ENCODE measurements around the gene CTSO.
"Not testable (repeated sequence)": the region's sequence is repeated elsewhere in the genome, so short reads cannot be mapped to it uniquely, and the experiment has no call there.

The CTSO gene

DNA sequence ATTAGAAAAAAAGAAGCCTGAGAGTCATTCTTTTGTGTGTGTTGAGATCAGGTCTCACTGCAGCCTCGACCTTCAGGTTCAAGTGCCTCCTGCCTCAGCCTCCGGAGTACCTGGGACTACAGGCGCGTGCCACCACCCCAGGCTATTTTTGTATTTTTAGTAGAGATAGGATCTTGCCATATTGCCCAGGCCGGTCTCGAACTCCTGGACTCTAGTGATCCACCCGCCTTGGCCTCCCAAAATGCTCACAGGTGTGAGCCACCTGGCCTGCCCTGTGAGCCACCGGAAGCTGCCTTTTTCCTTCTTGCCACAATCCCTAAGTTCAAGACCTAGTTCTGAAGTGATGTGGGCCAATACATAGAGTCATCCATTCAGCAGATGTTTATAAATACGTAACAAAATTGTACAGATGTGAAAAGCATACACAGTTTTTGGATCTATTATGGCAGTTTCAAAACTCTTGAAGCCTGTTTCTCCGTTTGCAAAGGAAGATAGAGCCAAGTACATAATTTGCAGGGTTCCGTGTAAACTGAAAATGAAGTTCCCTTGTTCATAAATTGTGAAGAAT is 536 bp upstream of the CTSO start:
- no peak for DNase-seq (ENCODE audit: low read depth)

DNA sequence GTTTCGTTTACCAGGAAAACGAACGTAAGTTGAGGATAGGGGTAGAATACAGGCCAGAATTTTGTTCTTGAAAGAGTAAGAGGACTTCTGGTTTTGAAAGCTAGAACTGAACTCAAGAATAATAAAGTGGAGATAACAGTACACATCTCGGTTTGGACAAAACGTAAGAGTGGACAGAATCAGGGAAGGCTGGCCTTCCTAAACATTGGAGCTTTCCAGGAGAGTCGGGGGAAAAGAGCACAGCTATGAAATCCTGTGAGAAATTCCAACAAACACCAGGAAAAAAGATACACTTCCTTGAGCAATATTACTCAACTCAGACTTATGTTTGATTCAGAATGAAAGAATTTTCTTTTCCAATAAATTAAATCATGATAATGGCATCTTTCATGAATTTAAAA is 1.2 kb downstream of the CTSO start:
- DNase-seq (ENCODE audit: low read depth), result no peak

- DNase-seq (ENCODE audit: low read depth), result no peak
Measured at GRCh38 chr4:155950461-155950860, 3.2 kb downstream of the CTSO start.

DNA sequence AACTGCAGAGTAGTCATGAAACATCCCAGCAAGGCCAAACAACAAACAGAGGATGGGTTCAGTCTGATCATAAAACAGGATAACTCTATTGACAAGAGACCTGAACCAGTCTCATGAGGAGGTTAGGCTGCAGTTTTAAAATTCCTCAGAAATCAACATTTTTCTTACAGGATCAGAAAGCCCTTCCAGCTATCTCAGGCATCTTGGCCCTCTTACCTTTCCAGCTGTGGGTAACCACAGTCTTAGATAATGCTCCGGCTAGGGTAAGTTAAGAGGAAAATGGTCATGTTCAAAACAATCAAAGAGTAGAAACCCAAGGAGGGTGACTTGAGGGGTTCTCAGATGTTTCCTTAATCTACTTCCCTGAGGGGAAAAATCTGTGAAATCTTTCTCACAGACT is 5.1 kb downstream of the CTSO start:
- DNase-seq (ENCODE audit: low read depth), result no peak

DNA sequence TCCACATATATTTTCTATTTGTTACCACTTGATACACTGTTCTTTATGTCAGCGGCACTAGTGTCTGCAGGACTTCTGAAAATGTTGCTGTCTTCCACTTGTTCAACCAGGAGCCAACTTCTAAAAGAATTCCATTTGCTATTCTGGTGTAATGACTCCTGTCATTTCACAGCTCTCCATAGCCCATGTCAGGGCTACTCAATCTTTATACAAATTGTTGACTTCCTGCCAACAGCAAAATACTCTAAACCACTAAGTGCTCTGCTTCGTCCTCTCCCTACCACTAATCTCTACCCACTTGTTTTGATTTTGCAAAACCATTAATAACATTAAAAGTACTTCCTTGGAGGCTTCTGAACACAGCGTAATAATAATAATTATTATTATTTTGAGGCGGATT is 7.2 kb downstream of the CTSO start:
- no peak for DNase-seq (ENCODE audit: low read depth)

- DNase-seq (ENCODE audit: low read depth), result no peak
Measured at GRCh38 chr4:155944516-155944915, 9.2 kb downstream of the CTSO start.

DNA sequence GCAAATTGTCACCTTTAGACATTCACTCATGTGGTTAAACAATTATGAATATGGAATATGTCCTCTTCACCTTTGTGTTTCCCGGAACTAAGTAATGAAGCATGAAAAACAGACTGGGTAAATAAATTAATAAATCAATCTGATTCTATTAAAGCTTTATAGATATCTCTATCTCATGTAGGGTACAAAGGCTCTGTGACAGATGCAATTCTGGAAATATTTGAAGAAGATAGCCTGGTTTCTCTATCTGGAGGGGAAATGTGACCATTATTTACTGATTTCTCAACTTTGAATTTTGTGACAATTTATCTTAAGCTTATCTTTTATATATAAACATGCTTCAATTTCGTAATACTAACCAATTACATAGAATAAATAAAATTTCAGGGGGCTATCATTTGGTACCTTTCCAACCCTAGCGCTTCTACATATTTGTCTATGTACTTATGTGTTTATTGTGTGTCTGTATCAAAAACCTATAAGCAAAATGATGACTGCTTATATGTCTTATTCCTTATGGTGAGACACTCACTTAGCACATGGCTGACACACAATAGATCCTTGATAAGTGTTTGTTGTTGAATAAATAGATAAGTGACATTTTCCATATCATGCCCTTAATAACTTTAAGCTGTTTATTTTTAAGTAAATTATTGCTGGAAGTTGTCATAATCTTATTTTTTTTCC is 9.9 kb downstream of the CTSO start:
- DNase-seq (ENCODE audit: low read depth), result no peak

- no peak for DNase-seq (ENCODE audit: low read depth)
Measured at GRCh38 chr4:155941820-155942219, 11.8 kb downstream of the CTSO start.

DNA sequence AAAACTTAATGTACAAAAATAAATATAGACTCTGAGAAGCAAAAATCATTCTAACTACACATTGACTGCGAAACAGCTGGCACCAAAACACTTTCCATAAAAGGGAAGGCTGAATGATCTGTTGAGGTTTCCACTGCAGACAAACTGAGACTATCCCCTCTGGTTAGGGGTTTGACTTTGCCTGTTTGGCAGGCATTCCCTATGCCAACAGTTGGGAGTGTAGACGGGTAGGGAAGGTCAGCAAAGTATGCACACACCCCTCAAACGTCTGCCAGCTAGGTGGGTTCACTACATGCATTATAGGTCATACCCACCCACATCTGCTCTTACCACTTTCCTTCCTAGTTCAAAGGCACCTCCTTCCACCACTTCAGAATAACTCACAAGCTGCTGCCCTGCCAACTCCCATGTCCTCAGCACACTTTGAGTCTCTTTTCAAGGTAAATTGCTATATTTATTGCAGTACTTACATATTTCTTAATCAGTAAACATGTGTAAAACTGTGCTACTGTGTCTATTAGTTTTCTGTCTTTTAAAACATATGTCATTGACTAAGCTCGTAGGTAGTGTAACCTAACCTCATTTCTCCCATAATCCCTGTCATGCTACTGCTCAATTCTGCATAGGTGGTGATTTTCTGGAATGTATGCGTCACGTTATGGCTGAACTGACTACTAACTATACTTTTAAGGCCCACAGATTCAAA is 12.4 kb downstream of the CTSO start:
- DNase-seq (ENCODE audit: low read depth), result no peak

- DNase-seq (ENCODE audit: low read depth), result no peak
Measured at GRCh38 chr4:155935389-155935986, 18.2 kb downstream of the CTSO start.

DNA sequence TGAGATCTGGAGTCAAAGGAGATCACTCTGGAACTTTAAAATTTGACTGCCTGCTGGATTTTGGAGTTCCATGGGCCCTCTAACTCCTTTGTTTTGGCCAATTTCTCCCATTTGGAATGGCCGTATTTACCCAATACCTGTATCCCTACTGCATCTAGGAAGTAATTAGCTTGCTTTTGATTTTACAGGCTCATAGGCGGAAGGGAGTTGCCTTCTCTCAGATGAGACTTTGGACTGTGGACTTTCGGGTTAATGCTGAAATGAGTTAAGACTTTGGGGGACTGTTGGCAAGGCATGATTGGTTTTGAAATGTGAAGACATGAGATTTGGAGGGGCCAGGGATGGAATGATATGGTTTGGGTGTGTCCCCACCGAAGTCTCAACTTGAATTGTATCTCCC is 19.0 kb downstream of the CTSO start:
- DNase-seq (ENCODE audit: low read depth), result not testable (repeated sequence)

- no peak for DNase-seq (ENCODE audit: low read depth)
Measured at GRCh38 chr4:155931634-155932033, 22.0 kb downstream of the CTSO start.

- no peak for DNase-seq (ENCODE audit: low read depth)
Measured at GRCh38 chr4:155930330-155930729, 23.3 kb downstream of the CTSO start.

- DNase-seq (ENCODE audit: low read depth), result no peak
Measured at GRCh38 chr4:155929833-155930232, 23.8 kb downstream of the CTSO start.

DNA sequence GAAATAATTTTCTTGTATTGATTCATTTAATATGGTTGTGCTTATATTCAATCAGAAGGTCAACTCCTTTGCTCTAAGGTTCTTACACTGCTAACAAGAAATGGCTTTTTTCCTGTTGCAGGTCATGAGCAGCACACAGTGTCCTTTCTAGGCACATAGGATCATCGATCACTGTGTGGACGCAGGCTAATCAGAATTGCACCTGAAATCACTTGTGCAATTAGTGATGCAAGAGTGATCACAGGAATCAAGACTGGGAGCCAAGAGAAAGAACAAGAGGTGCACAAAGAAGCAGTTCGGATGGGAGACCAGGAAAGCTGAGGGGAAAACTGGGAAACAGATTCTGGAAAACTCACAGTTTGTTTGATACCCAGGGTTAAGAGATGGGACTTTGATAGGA is 29.0 kb downstream of the CTSO start:
- no peak for DNase-seq (ENCODE audit: low read depth)

GRCh38 chr4:155921597-155921996 is 32.1 kb downstream of the CTSO start:
- no peak for DNase-seq (ENCODE audit: low read depth)

DNA sequence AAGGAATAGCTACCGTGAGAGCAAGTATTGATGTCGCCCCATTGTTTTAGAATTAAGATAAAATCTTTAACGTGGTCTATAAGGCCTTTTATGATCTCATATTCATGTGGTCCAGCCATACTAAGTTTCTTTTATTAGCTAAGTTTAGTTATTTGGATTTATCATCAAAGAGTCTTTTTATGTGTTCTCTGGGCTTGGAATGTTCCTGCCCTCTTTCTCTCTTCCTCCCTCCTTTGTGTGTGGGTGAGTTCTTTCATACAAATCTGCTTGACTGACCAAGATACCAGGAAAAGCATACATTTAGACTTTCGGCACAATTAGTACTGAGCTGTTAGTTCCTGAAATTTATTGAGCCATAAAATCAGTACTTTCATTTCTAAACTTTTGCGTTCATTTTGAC is 38.9 kb downstream of the CTSO start:
- DNase-seq (ENCODE audit: low read depth), result no peak

DNA sequence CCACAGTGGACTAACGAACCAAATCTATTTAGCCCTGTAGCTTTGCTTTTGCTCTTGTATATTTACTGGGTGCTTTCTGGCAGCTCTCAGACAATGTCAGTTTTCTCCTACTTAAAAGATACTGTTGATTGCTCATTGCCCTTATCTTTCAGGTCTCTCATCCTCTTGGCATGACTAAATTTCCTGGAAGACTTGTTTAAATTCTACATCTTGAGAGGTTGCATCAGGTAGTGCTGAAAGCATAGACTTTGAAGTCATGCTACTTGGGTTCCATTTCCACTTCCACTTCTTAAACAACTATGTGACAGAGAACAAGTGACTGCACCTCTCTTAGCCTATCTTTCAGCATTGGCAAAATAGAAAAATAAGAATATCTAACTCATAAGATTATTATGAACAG is 41.8 kb downstream of the CTSO start:
- DNase-seq (ENCODE audit: low read depth), result no peak

GRCh38 chr4:155909615-155910226 is 43.9 kb downstream of the CTSO start:
- no peak for DNase-seq (ENCODE audit: low read depth)

DNA sequence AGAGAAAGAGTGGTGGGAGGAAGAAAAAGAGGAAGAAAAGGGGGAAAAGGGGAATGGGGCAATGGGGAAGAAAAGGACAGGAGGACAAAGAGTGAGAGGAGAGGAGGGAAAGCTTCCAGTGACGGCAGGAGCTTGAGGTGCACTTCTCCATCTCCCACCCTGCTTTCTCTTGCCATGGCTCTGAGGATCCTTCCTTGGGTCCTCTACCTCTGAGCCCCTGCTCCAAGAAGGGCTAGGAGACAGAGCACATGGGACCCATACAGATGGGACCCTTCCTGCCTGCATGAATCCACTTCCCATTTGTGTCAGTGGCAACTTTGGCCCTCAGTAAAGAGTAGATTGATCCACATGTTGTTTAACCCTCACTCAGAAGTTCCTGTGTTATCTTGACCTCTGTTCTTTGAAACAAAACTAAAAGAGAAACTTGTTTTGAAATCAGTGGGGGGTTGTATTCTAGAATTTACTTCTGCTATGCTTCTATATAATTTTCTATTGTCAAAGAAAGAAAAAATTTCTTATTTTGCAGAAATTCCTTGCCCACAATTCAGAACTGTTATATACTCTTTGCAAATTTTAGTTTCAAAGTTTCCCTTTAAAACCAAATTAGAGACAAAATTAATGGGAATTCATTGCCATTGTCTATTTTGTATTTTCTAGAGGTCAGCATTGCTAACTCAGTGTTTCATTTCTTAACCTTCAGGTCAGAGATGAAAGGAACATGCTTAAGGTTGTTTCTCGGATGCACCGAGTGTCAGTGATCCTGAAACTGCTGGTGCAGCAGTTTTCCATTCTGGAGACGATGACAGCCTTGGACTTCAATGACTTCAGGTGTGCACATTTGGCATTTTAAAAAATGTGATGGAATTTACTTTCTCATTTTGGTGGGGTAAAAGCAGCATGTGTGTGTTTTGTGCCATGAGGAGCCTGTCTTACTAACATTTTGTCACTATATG is 45.2 kb downstream of the CTSO start:
- DNase-seq (ENCODE audit: low read depth), result no peak

DNA sequence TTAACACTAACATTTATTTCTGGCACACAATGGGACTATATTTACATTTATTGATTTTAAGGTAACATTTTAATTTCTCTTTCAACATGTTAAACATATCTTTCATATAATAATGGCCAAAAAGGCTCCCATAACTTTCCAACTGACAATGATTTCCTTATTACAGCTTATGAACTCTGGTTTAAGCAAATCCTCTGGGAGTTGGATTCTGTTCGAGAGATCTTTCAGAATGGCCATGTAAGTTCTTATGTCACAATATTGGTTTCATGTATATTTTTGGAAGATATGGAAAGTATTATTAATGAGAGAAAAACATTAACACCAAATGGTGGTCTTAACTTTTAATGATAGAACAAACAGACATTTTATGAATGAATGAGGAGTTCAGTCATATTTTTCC is 46.1 kb downstream of the CTSO start:
- no peak for DNase-seq (ENCODE audit: low read depth)

All from stimulated activated CD8-positive, alpha-beta memory T cell treated with anti-CD3 and anti-CD28 coated beads, Interleukin-12 subunit alpha, Interleukin-12 subunit beta, amount 100 ng/mL, for 4 hours (primary cell).